HEK293 (cell line): ENCODE results near the gene YWHAQ.
"Not testable (repeated sequence)": the region's sequence is repeated elsewhere in the genome, so short reads cannot be mapped to it uniquely, and the experiment has no call there.

Experiments used
- GLI2 ChIP-seq: fragments of 450-650 bp; formaldehyde crosslinking; IDR thresholded peaks from 2 replicates; pipeline ENCODE4; 2017; ENCODE audit warnings: missing biosample characterization, missing genetic modification characterization, low read depth, borderline replicate concordance
- ZNF274 ChIP-seq, 2 experiments: fragments of 200-500 bp in 1 of 2; fragments of 450-650 bp in 1 of 2; sonication (Bioruptor generic) in 1 of 2; formaldehyde crosslinking in 1 of 2; IDR thresholded peaks; 2 replicates each; pipeline versions ENCODE4 v1.5.1 to v1.6.1; 2014 to 2016; ENCODE audit warnings: borderline replicate concordance in 1 of 2, inconsistent platforms in 1 of 2, low read length in 1 of 2, missing biosample characterization in 1 of 2, missing genetic modification characterization in 1 of 2
- ZNF561 ChIP-seq: fragments of 450-650 bp; IDR thresholded peaks from 2 replicates; pipeline ENCODE4 v1.5.1; 2018; ENCODE audit warnings: missing biosample characterization, missing genetic modification characterization, borderline replicate concordance
- ZNF610 ChIP-seq: fragments of 450-650 bp; formaldehyde crosslinking; IDR thresholded peaks from 2 replicates; pipeline ENCODE4 v1.5.1; 2016; ENCODE audit warnings: missing biosample characterization, missing genetic modification characterization, borderline replicate concordance
- ZNF792 ChIP-seq: fragments of 450-650 bp; formaldehyde crosslinking; IDR thresholded peaks from 2 replicates; pipeline ENCODE4 v1.5.1; 2016; ENCODE audit warnings: missing biosample characterization, missing genetic modification characterization

GRCh38 chr2:9608491-9608890, 22.3 kb downstream of the YWHAQ start:
- TF ChIP-seq GLI2 (tag by site-specific recombination); ZNF274 (IDR thresholded peaks at IDR 0.05; ENCODE audit: low read length); ZNF274 (tag by site-specific recombination; IDR thresholded peaks at IDR 0.05; ENCODE audit: borderline replicate concordance); ZNF792 (tag by site-specific recombination); ZNF610 (tag by site-specific recombination); ZNF561 (tag by site-specific recombination): not testable (repeated sequence)
